Prostate gland (tissue), 2 donors: ENCODE measurements around the gene ITGB2. TPM values are rescaled to one million over a fixed set of nuclear protein-coding genes. Genes with fewer than 3 reads are reported as not detected.

ENCODE experiments used
- DNase-seq: peaks from one replicate; pipeline ENCODE4 v3.0.0-alpha.2; 2019; ENCODE audit warnings: low spot score
- H3K27ac ChIP-seq, 2 donors: fragments of 200-600 bp; sonication (generic); 2 replicates each; pipeline ENCODE4 v1.5.1; 2017 to 2019
- H3K27me3 ChIP-seq: fragments of 200-600 bp; sonication (generic); replicated peaks from 2 replicates; pipeline ENCODE4 v1.5.1; 2019; ENCODE audit not compliant: insufficient read depth
- H3K36me3 ChIP-seq, 2 donors: fragments of 200-600 bp; sonication (generic); 1 replicate in 1 of 2; 2 replicates in 1 of 2; pipeline versions ENCODE4 v1.5.1 to v1.8.1; 2017 to 2019
- H3K4me1 ChIP-seq: fragments of 200-600 bp; sonication (generic); replicated peaks from 2 replicates; pipeline ENCODE4 v1.5.1; 2019
- H3K4me3 ChIP-seq, 2 donors: fragments of 200-600 bp; sonication (generic); 2 replicates each; pipeline ENCODE4 v1.5.1; 2017 to 2019
- H3K9me3 ChIP-seq: fragments of 200-600 bp; sonication (generic); 2 replicates; pipeline ENCODE4 v1.5.1; 2017
- POLR2A ChIP-seq: fragments of 450-650 bp; IDR thresholded peaks from one replicate; pipeline ENCODE4 v1.6.1; 2016; ENCODE audit warnings: antibody characterized with exemption, mild to moderate bottlenecking
- POLR2AphosphoS5 ChIP-seq: sonication (generic); formaldehyde crosslinking; IDR thresholded peaks from one replicate; pipeline ENCODE4 v1.6.1; 2017; ENCODE audit warnings: antibody characterized with exemption
- WGBS: methylation state at CpG from one replicate; pipeline ENCODE4 v1.1.5; 2018; 5-methylcytosine and 5-hydroxymethylcytosine counted together
- intact Hi-C: fragments of 100-400 bp; cut with DNase I; formaldehyde crosslinking; loops from one replicate; pipeline ENCODE4 v1.14.2; 2022
- total RNA-seq, 2 donors: library from RNA; depleted of rRNA; stranded (reverse); fragments of >200 nt; gene quantifications; one replicate each; pipeline ENCODE4 v1.1.0, GENCODE V29; 2016
- TF ChIP-seq, protein P1 (sequence below), 4 experiments: fragments of 200-600 bp in 2 of 4; fragments of 450-650 bp in 2 of 4; sonication (generic) in 2 of 4; IDR thresholded peaks; 1 replicate in 3 of 4; 2 replicates in 1 of 4; pipeline ENCODE4 v1.5.1; 2016 to 2019; ENCODE audit warnings: antibody characterized with exemption in 4 of 4, mild to moderate bottlenecking in 2 of 4, moderate library complexity in 2 of 4

The ITGB2 gene
- total RNA-seq, 2 donors from 2014 or later = 23.1 to 56.1 TPM

DNA sequence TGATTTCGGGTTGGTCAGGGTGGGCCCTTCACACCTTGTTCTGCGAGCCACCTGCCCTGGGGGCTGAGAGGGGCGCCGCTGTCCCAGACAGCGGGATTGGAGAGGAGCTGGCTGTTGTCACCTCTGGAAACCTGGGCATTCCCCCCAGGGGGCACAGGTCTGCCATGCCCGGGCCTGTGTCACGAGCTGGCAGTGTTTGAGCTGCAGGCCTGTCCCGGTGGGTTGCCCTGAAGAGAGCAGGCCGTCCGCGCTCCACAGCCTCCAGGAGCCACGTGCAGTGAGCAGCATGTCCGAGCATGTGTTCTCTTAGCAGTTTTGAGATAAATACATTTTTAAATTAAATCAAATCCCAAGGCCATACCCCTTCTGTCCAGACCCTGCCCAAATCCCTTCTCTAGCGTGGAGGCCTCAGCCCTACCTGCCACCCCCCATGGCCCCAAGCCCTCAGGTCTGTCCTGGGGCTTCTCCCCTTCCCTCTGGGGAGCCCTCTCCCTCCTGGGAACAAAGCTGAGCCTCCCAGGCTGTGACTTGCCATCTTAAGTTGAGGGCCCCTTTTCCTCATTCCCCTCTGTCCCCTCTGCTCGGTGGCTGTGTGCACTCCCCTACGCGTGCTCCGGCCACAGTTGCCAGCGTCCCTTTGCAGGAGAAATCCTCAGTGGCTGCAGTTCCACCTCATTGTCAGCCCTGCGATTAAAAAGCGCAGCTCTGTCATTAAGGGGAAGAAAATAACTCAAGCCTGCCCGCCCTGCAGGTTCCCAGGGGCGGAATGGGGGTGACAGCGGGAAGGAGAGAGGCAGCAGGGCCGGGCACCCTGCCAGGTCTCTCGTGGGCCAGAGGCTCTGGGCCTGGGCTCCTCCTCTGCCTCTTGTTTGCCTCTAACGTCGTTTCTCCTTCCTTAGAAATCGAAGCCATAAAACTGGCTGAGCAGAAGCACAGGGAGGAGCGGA lies 45.7 kb upstream of the ITGB2 start:
- intact Hi-C loops = no loop called here
- Histone ChIP-seq H3K4me3 (no peak overlapping the region), H3K36me3 (no peaks in the 10 kb centered on the region), H3K27ac (peak overlapping the region in 1 of 2 donors; percentile 4), H3K9me3 (no peaks in the 10 kb centered on the region), H3K4me1 (no peaks in the 10 kb centered on the region), H3K27me3 (no peaks in the 10 kb centered on the region)
- TF ChIP-seq POLR2A = no peak
- TF ChIP-seq POLR2AphosphoS5 = peak; percentile 13
- TF ChIP-seq, protein P1, sequence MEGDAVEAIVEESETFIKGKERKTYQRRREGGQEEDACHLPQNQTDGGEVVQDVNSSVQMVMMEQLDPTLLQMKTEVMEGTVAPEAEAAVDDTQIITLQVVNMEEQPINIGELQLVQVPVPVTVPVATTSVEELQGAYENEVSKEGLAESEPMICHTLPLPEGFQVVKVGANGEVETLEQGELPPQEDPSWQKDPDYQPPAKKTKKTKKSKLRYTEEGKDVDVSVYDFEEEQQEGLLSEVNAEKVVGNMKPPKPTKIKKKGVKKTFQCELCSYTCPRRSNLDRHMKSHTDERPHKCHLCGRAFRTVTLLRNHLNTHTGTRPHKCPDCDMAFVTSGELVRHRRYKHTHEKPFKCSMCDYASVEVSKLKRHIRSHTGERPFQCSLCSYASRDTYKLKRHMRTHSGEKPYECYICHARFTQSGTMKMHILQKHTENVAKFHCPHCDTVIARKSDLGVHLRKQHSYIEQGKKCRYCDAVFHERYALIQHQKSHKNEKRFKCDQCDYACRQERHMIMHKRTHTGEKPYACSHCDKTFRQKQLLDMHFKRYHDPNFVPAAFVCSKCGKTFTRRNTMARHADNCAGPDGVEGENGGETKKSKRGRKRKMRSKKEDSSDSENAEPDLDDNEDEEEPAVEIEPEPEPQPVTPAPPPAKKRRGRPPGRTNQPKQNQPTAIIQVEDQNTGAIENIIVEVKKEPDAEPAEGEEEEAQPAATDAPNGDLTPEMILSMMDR (IDR thresholded peaks at IDR 0.05) = no peak
- 51% methylated on average over 30 of the region's 30 CpGs for whole genome bisulfite sequencing
- DNase-seq = peak; percentile 54

- 80% methylated on average over 17 of the region's 17 CpGs for WGBS
- Histone ChIP-seq H3K4me1 (no peaks in the 10 kb centered on the region), H3K36me3 (no peaks in the 10 kb centered on the region)
Observed at GRCh38 chr21:44965251-44966022, 44.7 kb upstream of the ITGB2 start.

GRCh38 chr21:44964381-44964780 lies 43.7 kb upstream of the ITGB2 start:
- no peak overlapping the region for H3K27ac ChIP-seq
- intact Hi-C loops = loop anchor here (5.0 kb wide), 1 partner anchor 68 kb away; no protein-coding TSS in a partner anchor
- no peak for TF ChIP-seq POLR2AphosphoS5
- TF ChIP-seq, protein P1 (IDR thresholded peaks at IDR 0.05) = no peak
- no peaks in the 10 kb centered on the region for H3K36me3 ChIP-seq
- H3K9me3 ChIP-seq = no peaks in the 10 kb centered on the region
- DNase-seq = no peak
- WGBS = 97% methylated on average over 12 of the region's 12 CpGs
- no peak overlapping the region for H3K4me3 ChIP-seq
- H3K4me1 ChIP-seq = no peaks in the 10 kb centered on the region
- H3K27me3 ChIP-seq = no peaks in the 10 kb centered on the region

More at GRCh38 chr21:44965251-44966022, 44.7 kb upstream of the ITGB2 start:
- TF ChIP-seq, protein P1 (IDR thresholded peaks at IDR 0.05) = no peak
- no peak for TF ChIP-seq POLR2AphosphoS5
- no peak for TF ChIP-seq POLR2A
- intact Hi-C loops = no loop called here
- no peak overlapping the region for H3K27ac ChIP-seq
- no peaks in the 10 kb centered on the region for H3K9me3 ChIP-seq
- no peak overlapping the region for H3K4me3 ChIP-seq
- DNase-seq = no peak
- H3K27me3 ChIP-seq = no peaks in the 10 kb centered on the region

DNA sequence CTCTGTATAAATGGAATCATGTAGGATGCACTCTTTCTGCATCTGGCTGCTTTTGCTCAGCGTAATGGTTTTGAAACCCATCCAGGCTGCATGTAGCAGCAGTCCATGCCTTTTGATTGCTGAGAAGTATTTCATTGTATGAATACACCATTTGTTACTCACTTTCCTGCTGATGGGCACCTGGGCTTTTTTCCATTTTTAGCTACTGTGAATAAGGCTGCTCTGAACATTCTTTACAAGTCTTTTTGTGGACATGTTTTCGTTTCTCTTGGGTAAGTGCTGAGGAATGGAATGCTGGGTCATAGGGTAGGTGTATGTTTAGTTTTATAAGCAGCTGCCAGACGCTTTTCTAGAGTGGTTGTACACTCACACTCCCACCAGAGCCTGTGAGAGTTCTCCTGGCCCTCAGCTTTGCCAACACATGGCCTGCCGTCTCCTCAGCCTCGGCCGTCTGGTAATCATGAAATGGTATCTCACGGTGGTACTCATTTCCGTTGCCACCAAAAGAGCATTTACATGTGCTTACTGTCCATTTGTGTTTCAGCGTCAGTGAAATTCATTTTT lies 41.8 kb upstream of the ITGB2 start:
- H3K4me1 ChIP-seq = no peaks in the 10 kb centered on the region
- no peaks in the 10 kb centered on the region for H3K9me3 ChIP-seq
- H3K4me3 ChIP-seq = no peak overlapping the region
- TF ChIP-seq, protein P1 (IDR thresholded peaks at IDR 0.05) = no peak
- TF ChIP-seq POLR2AphosphoS5 = peak; percentile 16
- DNase-seq = no peak
- no peak overlapping the region for H3K27ac ChIP-seq
- intact Hi-C loops = loop anchor here (2.0 to 5.0 kb wide), 2 partner anchors 70 to 88 kb away; no protein-coding TSS in a partner anchor
- WGBS = 60% methylated on average over 9 of the region's 9 CpGs
- H3K36me3 ChIP-seq = no peaks in the 10 kb centered on the region
- no peaks in the 10 kb centered on the region for H3K27me3 ChIP-seq
